GM12878 (cell line): ENCODE results near the gene ID3. TPM values are rescaled to one million over a fixed set of nuclear protein-coding genes. Genes with fewer than 3 reads are reported as not detected.

Experiments used
- ATAC-seq: fragments of 200-7000 bp; cut with Tn5 transposase; 3 replicates; pipeline ENCODE4 v1.9.1; 2020; ENCODE audit warnings: mild to moderate bottlenecking, moderate library complexity
- BruUV-seq: library from RNA; stranded (reverse); fragments of 400-500 nt; replicated peaks from 2 replicates; lab custom pipeline; 2021; lab: Mats Ljungman, UMichigan
- CTCF ChIA-PET: fragments of 300-600 bp; sonication (Branson Sonifier 250); formaldehyde crosslinking; extraction: SDS; loops from one replicate; lab custom pipeline; 2021; ENCODE audit warnings: inconsistent platforms; lab: Yijun Ruan, JAX
- POLR2A ChIA-PET: fragments of 350-600 bp; formaldehyde crosslinking; extraction: SDS; loops from one replicate; lab custom pipeline; 2021; ENCODE audit warnings: inconsistent platforms; lab: Charles Lee
- RAD21 ChIA-PET: fragments of 300-600 bp; sonication (Branson Sonifier 250); formaldehyde crosslinking; loops from one replicate; lab custom pipeline; 2023; ENCODE audit warnings: antibody characterized with exemption; ENCODE audit not compliant: unreplicated experiment; lab: Charles Lee
- SMC1A ChIA-PET: fragments of 300-600 bp; sonication (Branson Sonifier 250); formaldehyde crosslinking; loops from one replicate; lab custom pipeline; 2023; ENCODE audit not compliant: unreplicated experiment, uncharacterized antibody; lab: Charles Lee
- DNase-seq: peaks from one replicate; pipeline ENCODE4 v3.0.0-alpha.2; 2011; ENCODE audit warnings: low read depth, low spot score
- FAIRE-seq: peaks from 3 replicates; lab custom pipeline; 2011; peaks lifted over from hg19 to GRCh38; lab: Jason Lieb, UNC
- H2AFZ ChIP-seq: 2 replicates; pipeline ENCODE4 v1.6.0; 2011; ENCODE audit warnings: low read depth, low read length, control low read depth; ENCODE audit not compliant: control insufficient read depth
- H3K27ac ChIP-seq: 2 replicates; pipeline ENCODE4 v1.5.1; 2011; ENCODE audit warnings: control low read depth; ENCODE audit not compliant: control insufficient read depth, insufficient read depth
- H3K27me3 ChIP-seq, 2 experiments: replicated peaks in 1 of 2; 2 replicates each; pipeline versions ENCODE4 v1.6.0 to v1.6.1; 2011; ENCODE audit warnings: low read length in 1 of 2; ENCODE audit not compliant: control insufficient read depth in 2 of 2, insufficient read depth in 2 of 2
- H3K36me3 ChIP-seq, 2 experiments: 2 replicates each; pipeline ENCODE4 v1.5.1; 2011; ENCODE audit warnings: low read length in 1 of 2; ENCODE audit not compliant: control insufficient read depth in 2 of 2, insufficient read depth in 2 of 2
- H3K4me1 ChIP-seq: 2 replicates; pipeline ENCODE4 v1.6.1; 2011; ENCODE audit warnings: mild to moderate bottlenecking, low read length, moderate library complexity, mixed read lengths; ENCODE audit not compliant: control insufficient read depth, insufficient read depth
- H3K4me2 ChIP-seq: 2 replicates; pipeline ENCODE4 v1.6.0; 2011; ENCODE audit warnings: control low read depth; ENCODE audit not compliant: control insufficient read depth, insufficient read depth
- H3K4me3 ChIP-seq: fragments of 200-600 bp; sonication (generic); 2 replicates; pipeline ENCODE4 v1.5.1; 2016
- H3K79me2 ChIP-seq: 2 replicates; pipeline ENCODE4 v1.6.0; 2011; ENCODE audit warnings: low read length; ENCODE audit not compliant: control insufficient read depth, insufficient read depth
- H3K9ac ChIP-seq: 2 replicates; pipeline ENCODE4 v1.8.0; 2011; ENCODE audit warnings: low read length, control low read depth, mixed read lengths; ENCODE audit not compliant: control insufficient read depth, insufficient read depth
- H3K9me3 ChIP-seq: replicated peaks from 3 replicates; pipeline ENCODE4 v1.5.1; 2011; ENCODE audit warnings: mild to moderate bottlenecking, low read length; ENCODE audit not compliant: control insufficient read depth, insufficient read depth
- H4K20me1 ChIP-seq: 2 replicates; pipeline ENCODE4 v1.6.0; 2011; ENCODE audit not compliant: control insufficient read depth, insufficient read depth
- BACH1 ChIP-seq: fragments of 450-650 bp; IDR thresholded peaks from 2 replicates; pipeline ENCODE4 v1.6.1; 2017; ENCODE audit warnings: mild to moderate bottlenecking, borderline replicate concordance
- CREB1 ChIP-seq: IDR thresholded peaks from 2 replicates; pipeline ENCODE4 v1.6.1; 2012; ENCODE audit warnings: low read depth, mild to moderate bottlenecking, inconsistent platforms
- FOXM1 ChIP-seq: IDR thresholded peaks from 2 replicates; pipeline ENCODE4 v1.6.1; 2012; ENCODE audit warnings: low read depth, mild to moderate bottlenecking, inconsistent platforms, low read length, moderate library complexity
- GATAD2B ChIP-seq: fragments of 450-650 bp; conservative IDR thresholded peaks from 2 replicates; pipeline ENCODE4 v1.6.1; 2017; ENCODE audit warnings: low read depth, mild to moderate bottlenecking, moderate library complexity
- IKZF1 ChIP-seq: fragments of 450-650 bp; conservative IDR thresholded peaks from 2 replicates; pipeline ENCODE4 v1.6.1; 2017; ENCODE audit warnings: antibody characterized with exemption, mild to moderate bottlenecking
- WGBS: methylation state at CpG from one replicate; pipeline ENCODE4 v1.1.6; 2016; ENCODE audit warnings: low lambda C conversion rate; ENCODE audit not compliant: insufficient replicate concordance, insufficient coverage; ENCODE audit errors: missing lambda C conversion rate; 5-methylcytosine and 5-hydroxymethylcytosine counted together
- in situ Hi-C: fragments of 300-500 bp; cut with MboI; formaldehyde crosslinking; loops from 9 replicates; pipeline ENCODE4 v1.14.3; 2018; ENCODE audit warnings: mixed read lengths
- intact Hi-C: fragments of 100-400 bp; cut with micrococcal nuclease; formaldehyde crosslinking; loops from one replicate; pipeline ENCODE4 v1.14.2; 2022; ENCODE audit not compliant: unreplicated experiment
- polyA plus RNA-seq, 11 experiments: library from polyadenylated mRNA; depleted of rRNA in 4 of 11; unstranded in 6 of 11; stranded (reverse) in 5 of 11; fragments of >200 nt; fragmentation: Nextera tagmentation in 4 of 11; fragmentation: Illumina TruSeq in 1 of 11; extraction: Ambion mirVana in 4 of 11; extraction: Trizol in 1 of 11; gene quantifications; 1 replicate in 1 of 11; 2 replicates in 10 of 11; pipeline versions ENCODE4 v1.2.1 to v1.2.3, GENCODE V29; 2011 to 2016; ENCODE audit warnings: inconsistent platforms in 2 of 11, missing spikeins in 2 of 11, low read depth in 1 of 11
- total RNA-seq, 4 experiments: library from RNA; depleted of rRNA in 3 of 4; stranded (reverse); fragments of >200 nt in 3 of 4; fragmentation: Illumina TruSeq in 1 of 4; extraction: Trizol in 1 of 4; gene quantifications; 2 replicates each; pipeline versions ENCODE4 v1.2.1 to v1.2.3, GENCODE V29; 2013 to 2021
- TF ChIP-seq, protein P1 (sequence below): fragments of 450-650 bp; IDR thresholded peaks from 2 replicates; pipeline ENCODE4 v1.6.1; 2016; ENCODE audit warnings: mild to moderate bottlenecking

ID3 gene
- total and polyA plus RNA-seq, 10 of the 15 experiments (the other 5 are each of a cell fraction or from before 2014, with no cell fraction given): 42.7 to 475 (median 207) TPM

GRCh38 chr1:23565776-23566175 lies 6.5 kb upstream of the ID3 start:
- no peak overlapping the region for H3K9ac ChIP-seq
- ChIA-PET POLR2A (interaction anchor here (0.5 to 5.8 kb wide), 5 partner anchors 11 to 70 kb away, joined by 3 to 35 read pairs (median 3); no protein-coding TSS in a partner anchor), SMC1A (interaction anchor here (1.2 to 16.8 kb wide), 5 partner anchors 8 to 30 kb away, joined by 4 to 419 read pairs (median 47); partner anchors contain the start of gene ID3), RAD21 (interaction anchor here (3.2 to 3.8 kb wide), 2 partner anchors 11 to 25 kb away, joined by 14 to 22 read pairs; no protein-coding TSS in a partner anchor), CTCF (interaction anchor here (1.0 to 2.9 kb wide), 8 partner anchors 19 to 206 kb away, joined by 3 to 14 read pairs (median 3); no protein-coding TSS in a partner anchor)
- H3K36me3 ChIP-seq: no peaks in the 10 kb centered on the region
- no peaks in the 10 kb centered on the region for H3K79me2 ChIP-seq
- no peak overlapping the region for H3K27ac ChIP-seq
- H2AFZ ChIP-seq: no peak overlapping the region
- intact Hi-C loops (no loop called here), in situ Hi-C loops (no loop called here)
- no peak for FAIRE-seq
- H4K20me1 ChIP-seq: no peaks in the 10 kb centered on the region
- no peak overlapping the region for H3K4me3 ChIP-seq
- TF ChIP-seq GATAD2B (no peak), FOXM1 (no peak), BACH1 (no peak), CREB1 (no peak), IKZF1 (no peak)
- TF ChIP-seq, protein P1, sequence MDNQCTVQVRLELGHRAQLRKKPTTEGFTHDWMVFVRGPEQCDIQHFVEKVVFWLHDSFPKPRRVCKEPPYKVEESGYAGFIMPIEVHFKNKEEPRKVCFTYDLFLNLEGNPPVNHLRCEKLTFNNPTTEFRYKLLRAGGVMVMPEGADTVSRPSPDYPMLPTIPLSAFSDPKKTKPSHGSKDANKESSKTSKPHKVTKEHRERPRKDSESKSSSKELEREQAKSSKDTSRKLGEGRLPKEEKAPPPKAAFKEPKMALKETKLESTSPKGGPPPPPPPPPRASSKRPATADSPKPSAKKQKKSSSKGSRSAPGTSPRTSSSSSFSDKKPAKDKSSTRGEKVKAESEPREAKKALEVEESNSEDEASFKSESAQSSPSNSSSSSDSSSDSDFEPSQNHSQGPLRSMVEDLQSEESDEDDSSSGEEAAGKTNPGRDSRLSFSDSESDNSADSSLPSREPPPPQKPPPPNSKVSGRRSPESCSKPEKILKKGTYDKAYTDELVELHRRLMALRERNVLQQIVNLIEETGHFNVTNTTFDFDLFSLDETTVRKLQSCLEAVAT: no peak
- WGBS: 95% methylated on average over 3 of the region's 3 CpGs
- H3K4me1 ChIP-seq: peaks cover 33% of the 10 kb centered on the region
- H3K27me3 ChIP-seq: no peaks in the 10 kb centered on the region
- no TSS peak for BruUV-seq
- H3K4me2 ChIP-seq: no peak overlapping the region
- no peaks in the 10 kb centered on the region for H3K9me3 ChIP-seq
- ATAC-seq: no peak
- DNase-seq: no peak
